ENCODE measurements around the gene FOCAD.

DNA sequence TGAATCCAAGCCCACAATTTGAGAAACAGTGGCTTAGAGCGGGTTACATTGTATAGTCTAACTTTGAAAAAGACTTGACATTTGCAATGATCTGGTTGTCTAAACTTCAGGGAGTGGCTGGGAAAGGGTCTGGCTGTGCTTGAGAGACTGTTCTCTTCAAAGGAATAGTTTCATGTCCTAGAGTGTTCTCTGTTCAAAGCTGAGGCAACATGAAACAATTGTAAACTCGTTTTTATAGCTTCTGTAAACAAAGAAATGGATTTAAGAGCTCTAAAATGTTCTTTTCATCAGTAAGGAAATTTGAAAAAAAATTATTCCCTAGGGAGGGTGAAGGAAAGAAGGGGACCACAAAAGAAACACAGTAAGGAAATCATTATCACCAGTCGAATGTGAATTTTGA, 41.6 kb downstream of the FOCAD start:
- TF ChIP-seq, protein P1, sequence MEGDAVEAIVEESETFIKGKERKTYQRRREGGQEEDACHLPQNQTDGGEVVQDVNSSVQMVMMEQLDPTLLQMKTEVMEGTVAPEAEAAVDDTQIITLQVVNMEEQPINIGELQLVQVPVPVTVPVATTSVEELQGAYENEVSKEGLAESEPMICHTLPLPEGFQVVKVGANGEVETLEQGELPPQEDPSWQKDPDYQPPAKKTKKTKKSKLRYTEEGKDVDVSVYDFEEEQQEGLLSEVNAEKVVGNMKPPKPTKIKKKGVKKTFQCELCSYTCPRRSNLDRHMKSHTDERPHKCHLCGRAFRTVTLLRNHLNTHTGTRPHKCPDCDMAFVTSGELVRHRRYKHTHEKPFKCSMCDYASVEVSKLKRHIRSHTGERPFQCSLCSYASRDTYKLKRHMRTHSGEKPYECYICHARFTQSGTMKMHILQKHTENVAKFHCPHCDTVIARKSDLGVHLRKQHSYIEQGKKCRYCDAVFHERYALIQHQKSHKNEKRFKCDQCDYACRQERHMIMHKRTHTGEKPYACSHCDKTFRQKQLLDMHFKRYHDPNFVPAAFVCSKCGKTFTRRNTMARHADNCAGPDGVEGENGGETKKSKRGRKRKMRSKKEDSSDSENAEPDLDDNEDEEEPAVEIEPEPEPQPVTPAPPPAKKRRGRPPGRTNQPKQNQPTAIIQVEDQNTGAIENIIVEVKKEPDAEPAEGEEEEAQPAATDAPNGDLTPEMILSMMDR (IDR thresholded peaks at IDR 0.05), result no peak
- no peak for TF ChIP-seq POLR2A (IDR thresholded peaks at IDR 0.05)
